ENCODE measurements around the gene TM9SF3. TPM values are rescaled to one million over a fixed set of nuclear protein-coding genes. Genes with fewer than 3 reads are reported as not detected.

TM9SF3 gene
- total and polyA plus RNA-seq, 10 of the 15 experiments (the other 5 are each of a cell fraction or from before 2014, with no cell fraction given) = 17.1 to 85.4 (median 44.9) TPM

DNA sequence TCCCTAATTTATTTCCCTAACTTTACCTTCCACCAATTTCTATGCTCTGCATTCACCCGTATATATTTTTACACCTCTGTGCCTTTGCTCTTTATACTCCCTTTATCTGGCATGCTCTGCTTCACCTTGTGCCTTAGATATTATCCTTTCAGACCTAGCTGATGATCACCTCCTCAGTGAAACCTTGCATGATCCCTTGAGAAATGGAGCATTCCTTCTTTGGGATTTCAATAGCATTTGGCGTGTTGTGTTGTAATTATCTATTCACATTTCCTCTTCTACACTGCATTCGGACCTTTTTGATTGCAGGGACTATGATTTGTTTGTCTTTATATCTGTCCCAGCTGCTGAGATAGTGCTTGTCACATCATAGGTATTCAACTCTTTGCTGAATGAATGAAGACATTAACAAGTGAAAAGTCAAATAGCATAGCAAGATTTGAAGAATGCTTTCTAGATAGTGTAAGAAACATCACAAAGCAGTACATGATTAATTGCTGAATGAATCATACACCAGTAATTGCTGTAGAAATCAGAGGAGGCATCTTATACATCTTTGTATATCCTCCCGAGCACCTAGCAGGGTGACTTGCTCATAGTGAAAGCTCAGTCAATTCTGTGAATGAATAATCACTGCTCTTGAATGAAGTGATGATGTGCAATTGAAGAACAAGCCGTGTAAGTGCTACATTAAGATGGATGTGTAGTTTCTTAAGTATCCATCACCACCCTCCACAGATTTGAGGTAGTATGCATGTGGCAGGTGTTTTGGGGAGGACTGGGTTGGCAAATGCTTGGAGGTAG, 2.0 kb upstream of the TM9SF3 start (continued):
- TF ChIP-seq, protein P1, sequence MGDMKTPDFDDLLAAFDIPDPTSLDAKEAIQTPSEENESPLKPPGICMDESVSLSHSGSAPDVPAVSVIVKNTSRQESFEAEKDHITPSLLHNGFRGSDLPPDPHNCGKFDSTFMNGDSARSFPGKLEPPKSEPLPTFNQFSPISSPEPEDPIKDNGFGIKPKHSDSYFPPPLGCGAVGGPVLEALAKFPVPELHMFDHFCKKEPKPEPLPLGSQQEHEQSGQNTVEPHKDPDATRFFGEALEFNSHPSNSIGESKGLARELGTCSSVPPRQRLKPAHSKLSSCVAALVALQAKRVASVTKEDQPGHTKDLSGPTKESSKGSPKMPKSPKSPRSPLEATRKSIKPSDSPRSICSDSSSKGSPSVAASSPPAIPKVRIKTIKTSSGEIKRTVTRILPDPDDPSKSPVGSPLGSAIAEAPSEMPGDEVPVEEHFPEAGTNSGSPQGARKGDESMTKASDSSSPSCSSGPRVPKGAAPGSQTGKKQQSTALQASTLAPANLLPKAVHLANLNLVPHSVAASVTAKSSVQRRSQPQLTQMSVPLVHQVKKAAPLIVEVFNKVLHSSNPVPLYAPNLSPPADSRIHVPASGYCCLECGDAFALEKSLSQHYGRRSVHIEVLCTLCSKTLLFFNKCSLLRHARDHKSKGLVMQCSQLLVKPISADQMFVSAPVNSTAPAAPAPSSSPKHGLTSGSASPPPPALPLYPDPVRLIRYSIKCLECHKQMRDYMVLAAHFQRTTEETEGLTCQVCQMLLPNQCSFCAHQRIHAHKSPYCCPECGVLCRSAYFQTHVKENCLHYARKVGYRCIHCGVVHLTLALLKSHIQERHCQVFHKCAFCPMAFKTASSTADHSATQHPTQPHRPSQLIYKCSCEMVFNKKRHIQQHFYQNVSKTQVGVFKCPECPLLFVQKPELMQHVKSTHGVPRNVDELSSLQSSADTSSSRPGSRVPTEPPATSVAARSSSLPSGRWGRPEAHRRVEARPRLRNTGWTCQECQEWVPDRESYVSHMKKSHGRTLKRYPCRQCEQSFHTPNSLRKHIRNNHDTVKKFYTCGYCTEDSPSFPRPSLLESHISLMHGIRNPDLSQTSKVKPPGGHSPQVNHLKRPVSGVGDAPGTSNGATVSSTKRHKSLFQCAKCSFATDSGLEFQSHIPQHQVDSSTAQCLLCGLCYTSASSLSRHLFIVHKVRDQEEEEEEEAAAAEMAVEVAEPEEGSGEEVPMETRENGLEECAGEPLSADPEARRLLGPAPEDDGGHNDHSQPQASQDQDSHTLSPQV (IDR thresholded peaks at IDR 0.05) = no peak
- TF ChIP-seq SRF (IDR thresholded peaks at IDR 0.05; ENCODE audit: low read depth in 2 of 2, low read length in 2 of 2) = peak in 1 of 2 experiments; percentile 60; a peak in 1 of 4 replicates
- peak; percentile 55; the same call in 1 of the 2 replicates for TF ChIP-seq JUND (IDR thresholded peaks at IDR 0.05; ENCODE audit: low read depth, low read length)
- TF ChIP-seq ATF7 (IDR thresholded peaks at IDR 0.05; ENCODE audit: low read depth) = 0 out of 2 replicates have a peak, but pooled peaks have one; percentile 21
- TF ChIP-seq ZNF622 (IDR thresholded peaks at IDR 0.05) = no peak
- TF ChIP-seq FOXM1 (IDR thresholded peaks at IDR 0.05; ENCODE audit: low read depth, low read length) = peak; percentile 23; the same call in 1 of the 2 replicates
- peak; percentile 47; the same call in 1 of the 3 replicates for TF ChIP-seq POU2F2 (IDR thresholded peaks at IDR 0.05; ENCODE audit: borderline replicate concordance, low read depth, low read length)
- TF ChIP-seq EP300 (IDR thresholded peaks at IDR 0.05; ENCODE audit: borderline replicate concordance in 1 of 2, control insufficient read depth in 1 of 2, low read depth in 2 of 2, low read length in 2 of 2) = peak in 1 of 2 experiments; percentile 57; a peak in 1 of 4 replicates
- TF ChIP-seq, protein P2, sequence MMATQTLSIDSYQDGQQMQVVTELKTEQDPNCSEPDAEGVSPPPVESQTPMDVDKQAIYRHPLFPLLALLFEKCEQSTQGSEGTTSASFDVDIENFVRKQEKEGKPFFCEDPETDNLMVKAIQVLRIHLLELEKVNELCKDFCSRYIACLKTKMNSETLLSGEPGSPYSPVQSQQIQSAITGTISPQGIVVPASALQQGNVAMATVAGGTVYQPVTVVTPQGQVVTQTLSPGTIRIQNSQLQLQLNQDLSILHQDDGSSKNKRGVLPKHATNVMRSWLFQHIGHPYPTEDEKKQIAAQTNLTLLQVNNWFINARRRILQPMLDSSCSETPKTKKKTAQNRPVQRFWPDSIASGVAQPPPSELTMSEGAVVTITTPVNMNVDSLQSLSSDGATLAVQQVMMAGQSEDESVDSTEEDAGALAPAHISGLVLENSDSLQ (IDR thresholded peaks at IDR 0.05) = peak; percentile 64
- TF ChIP-seq, protein P3, sequence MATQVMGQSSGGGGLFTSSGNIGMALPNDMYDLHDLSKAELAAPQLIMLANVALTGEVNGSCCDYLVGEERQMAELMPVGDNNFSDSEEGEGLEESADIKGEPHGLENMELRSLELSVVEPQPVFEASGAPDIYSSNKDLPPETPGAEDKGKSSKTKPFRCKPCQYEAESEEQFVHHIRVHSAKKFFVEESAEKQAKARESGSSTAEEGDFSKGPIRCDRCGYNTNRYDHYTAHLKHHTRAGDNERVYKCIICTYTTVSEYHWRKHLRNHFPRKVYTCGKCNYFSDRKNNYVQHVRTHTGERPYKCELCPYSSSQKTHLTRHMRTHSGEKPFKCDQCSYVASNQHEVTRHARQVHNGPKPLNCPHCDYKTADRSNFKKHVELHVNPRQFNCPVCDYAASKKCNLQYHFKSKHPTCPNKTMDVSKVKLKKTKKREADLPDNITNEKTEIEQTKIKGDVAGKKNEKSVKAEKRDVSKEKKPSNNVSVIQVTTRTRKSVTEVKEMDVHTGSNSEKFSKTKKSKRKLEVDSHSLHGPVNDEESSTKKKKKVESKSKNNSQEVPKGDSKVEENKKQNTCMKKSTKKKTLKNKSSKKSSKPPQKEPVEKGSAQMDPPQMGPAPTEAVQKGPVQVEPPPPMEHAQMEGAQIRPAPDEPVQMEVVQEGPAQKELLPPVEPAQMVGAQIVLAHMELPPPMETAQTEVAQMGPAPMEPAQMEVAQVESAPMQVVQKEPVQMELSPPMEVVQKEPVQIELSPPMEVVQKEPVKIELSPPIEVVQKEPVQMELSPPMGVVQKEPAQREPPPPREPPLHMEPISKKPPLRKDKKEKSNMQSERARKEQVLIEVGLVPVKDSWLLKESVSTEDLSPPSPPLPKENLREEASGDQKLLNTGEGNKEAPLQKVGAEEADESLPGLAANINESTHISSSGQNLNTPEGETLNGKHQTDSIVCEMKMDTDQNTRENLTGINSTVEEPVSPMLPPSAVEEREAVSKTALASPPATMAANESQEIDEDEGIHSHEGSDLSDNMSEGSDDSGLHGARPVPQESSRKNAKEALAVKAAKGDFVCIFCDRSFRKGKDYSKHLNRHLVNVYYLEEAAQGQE (IDR thresholded peaks at IDR 0.05; ENCODE audit: low read depth, low read length) = no peak

Measured in GM12878 (cell line).